Glomerular visceral epithelial cell (primary cell): ENCODE measurements around the gene SOX11.

Source experiments
- DNase-seq: peaks from one replicate; pipeline ENCODE4 v3.0.0-alpha.2; 2016; ENCODE audit errors: extremely low spot score

The SOX11 gene

DNA sequence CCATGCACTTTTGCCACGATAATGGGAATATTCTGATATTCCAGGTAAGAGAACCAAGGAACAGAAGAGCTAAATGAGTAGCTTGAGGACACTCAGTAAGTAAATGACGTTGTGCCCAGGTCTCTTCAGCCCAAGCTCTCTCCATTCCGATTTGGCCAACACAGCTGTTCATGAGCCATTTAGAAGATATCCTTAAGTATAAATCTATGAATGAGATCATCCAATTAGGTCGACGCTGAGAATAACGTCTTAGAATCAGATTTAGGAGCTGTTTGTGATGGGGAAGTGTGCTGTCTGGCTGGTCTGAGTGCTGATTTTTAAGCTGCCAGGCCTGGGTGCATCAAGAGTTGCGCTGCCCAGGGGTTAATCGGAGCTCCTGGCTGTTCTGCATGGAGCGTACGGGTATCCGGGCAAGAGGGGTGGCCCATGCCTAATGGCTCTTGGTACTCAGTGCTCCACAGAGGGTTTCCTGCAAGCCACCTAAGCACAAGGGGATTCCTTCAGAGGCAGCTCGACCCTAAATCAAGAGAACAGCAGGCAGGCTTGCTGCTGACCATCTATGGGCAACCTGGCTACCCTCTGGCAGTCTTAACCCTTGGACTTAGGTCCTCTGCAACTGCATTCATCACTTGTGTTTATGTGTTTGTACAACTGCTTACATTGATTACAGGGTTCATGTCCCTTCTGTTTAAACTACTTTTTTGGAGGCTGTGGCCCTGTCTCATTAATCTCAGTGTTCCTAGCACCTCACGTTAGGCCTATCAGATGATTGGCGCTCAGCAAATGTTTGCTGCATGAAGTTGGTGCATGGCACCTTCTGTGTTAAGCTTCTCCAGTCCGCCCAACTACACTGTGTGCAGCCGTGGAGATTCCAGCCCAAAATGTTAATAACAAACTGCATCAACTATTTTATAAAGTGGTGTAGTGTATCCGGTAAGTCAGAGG is 31.9 kb downstream of the SOX11 start:
- DNase-seq, result no peak

GRCh38 chr2:5725072-5725471 is 32.9 kb downstream of the SOX11 start:
- no peak for DNase-seq

DNA sequence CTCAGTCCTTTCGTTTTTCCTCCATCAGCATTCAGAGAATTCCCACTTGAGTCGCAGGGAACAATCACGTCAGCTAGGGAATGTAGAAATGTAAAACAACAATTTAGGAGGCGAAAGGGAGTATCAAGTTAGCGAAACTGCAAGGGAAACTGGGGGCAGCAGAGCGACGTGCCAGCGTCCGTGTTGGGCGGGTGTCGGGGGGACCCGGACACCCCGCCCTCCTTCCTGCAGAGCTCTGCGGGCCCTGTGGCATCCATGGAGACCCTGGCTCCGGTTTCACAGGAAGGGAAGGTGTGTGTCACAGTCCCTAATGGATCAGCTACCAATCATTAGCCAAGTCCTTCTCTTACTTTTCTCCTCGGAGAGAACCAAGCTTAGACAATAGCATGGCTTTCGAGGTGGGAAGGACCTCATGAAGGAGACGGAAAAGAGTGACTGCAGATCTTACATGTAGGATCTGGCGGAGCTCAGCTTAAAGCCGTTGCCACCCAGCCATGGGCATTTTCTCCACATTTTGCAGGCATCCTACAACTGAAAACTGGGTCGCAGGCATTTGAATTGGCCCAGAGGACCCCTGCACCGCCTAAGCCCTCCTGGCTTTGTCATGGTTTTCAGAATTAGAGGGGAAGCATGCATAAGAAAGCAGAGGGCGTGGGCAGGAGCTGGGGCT is 33.7 kb downstream of the SOX11 start:
- no peak for DNase-seq

DNA sequence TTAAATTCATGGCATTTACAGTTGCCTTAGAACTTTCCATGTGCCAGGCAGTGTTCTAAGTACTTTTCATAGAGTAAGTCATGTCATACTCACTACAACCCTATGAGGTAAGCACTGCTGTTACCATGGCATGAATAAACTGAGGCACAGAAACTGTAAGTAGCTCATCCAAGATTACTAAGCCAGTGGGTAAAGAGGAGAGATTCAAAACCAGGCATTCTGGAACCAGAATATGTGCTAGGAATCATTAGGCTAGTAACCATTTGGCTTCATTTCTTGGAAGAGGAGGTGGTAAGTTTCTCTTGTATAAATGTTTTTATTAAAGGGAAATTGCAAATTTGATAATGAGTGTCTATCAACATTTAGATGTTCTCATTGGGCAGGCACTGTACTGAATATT is 35.1 kb downstream of the SOX11 start:
- DNase-seq, result no peak

DNA sequence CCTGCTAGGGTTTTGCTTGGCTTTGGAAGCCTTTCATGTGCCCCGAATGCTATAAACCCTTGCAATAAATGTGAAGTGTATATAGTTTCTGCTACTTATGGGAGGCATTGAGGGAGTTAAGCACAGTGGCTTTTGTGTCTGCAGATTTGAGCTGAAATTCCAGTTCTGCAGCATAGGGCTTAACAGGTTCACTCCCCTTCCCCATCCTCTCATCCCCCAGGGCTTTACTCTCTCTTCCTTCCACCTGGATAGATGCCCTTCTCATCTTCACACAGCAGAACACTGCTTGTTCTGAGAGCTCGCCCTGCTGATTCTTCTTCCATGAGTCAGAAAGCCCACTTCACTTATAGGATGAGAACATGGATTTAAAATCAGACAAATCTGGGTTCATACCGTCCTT is 37.2 kb downstream of the SOX11 start:
- no peak for DNase-seq

- no peak for DNase-seq
Measured at GRCh38 chr2:5730386-5730785, 38.2 kb downstream of the SOX11 start.

GRCh38 chr2:5734859-5735520 is 42.8 kb downstream of the SOX11 start:
- no peak for DNase-seq

GRCh38 chr2:5735521-5735861 is 43.3 kb downstream of the SOX11 start:
- DNase-seq, result no peak

DNA sequence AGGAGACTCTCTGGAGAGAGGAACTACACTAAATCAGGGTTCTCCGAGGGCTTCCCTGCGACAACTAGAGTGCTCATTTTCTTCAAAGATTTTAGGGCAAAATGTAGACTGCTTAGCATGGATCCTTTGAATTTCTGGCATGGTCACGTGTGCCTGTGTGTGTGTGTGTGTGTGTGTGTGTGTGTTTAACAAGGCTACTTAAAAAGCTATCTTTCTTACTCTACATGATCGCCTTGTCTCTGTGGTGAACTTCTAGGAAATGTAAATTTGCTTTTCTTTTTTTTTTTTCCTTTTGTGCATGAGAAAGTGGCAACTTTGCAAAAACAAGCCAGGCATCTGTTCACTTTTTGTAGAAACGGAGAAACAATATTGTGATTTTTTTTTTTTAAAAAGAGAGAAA is 43.9 kb downstream of the SOX11 start:
- no peak for DNase-seq

DNA sequence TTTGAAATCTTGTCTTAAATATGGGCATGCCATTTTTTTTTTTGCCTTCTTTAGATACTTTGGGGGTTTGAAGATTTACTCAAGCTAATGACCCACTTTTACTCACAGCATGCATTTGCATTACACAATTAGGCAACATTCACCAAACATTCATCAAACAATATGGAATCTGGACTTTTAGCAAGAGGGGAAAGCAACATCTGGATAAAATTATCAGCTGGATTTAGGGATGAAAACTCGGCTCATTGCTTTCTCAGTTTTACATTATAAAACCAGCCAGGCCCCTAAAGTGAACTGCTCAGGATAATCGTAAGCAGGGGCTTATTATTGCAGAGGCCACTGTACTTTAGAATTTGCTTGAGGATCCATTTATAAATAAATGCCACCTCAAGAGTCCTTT is 44.7 kb downstream of the SOX11 start:
- no peak for DNase-seq

GRCh38 chr2:5740053-5740452 is 47.9 kb downstream of the SOX11 start:
- no peak for DNase-seq

- no peak for DNase-seq
Measured at GRCh38 chr2:5740817-5741216, 48.6 kb downstream of the SOX11 start.

DNA sequence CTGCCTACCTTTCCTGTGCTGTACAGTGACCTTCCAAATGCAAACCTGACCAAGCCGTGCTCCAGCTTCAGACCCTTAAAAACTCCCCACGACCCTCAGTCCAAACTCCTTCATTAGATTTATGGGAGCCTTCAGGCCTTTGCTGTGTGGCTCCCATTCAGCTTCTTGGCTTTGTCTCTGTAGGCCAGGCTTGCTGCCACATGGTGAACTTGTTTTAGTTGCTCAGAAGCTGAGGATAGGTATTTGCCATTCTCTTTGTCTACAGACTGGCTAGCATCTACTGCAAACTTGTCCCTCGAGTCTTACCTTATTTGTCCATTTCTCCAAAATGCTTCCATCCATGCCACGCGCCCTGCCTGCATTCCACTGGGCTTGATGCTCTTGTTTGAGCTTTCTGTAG is 49.1 kb downstream of the SOX11 start:
- no peak for DNase-seq

GRCh38 chr2:5742126-5742525 is 49.9 kb downstream of the SOX11 start:
- DNase-seq, result no peak

- no peak for DNase-seq
Measured at GRCh38 chr2:5748391-5748790, 56.2 kb downstream of the SOX11 start.

GRCh38 chr2:5748946-5749345 is 56.8 kb downstream of the SOX11 start:
- DNase-seq, result no peak

DNA sequence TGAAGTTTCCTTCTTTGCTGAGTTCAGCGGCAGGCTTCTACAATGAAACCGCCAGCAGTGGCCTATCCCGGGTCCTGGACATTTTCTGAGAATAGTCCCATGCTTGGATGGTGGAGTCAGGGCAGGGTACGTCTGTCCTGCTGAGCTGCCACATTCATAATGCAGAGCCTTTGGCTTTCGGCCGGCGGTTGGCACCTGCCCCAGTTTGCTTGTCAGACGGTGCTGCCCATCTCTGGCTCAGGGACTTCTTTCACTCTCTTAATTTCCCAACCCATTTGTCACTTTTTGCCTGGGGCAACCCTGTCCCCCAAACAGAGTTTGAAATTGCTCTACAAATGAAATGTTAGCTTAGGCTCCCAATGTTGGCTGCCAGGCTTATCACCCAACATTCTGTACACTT is 57.2 kb downstream of the SOX11 start:
- no peak for DNase-seq
